Progenitor cell of endocrine pancreas (in vitro differentiated cells): ENCODE data around the gene ERBB4. TPM values are rescaled to one million over a fixed set of nuclear protein-coding genes. Genes with fewer than 3 reads are reported as not detected.

Source experiments
- DNase-seq: peaks from one replicate; pipeline ENCODE4 v3.0.0; 2021; ENCODE audit warnings: low spot score; ENCODE audit not compliant: unreplicated experiment
- H3K27ac Mint-ChIP-seq: 2 replicates; pipeline ENCODE4 v1.8.0; 2021; ENCODE audit warnings: mild to moderate bottlenecking, moderate library complexity, mixed read lengths
- H3K27me3 Mint-ChIP-seq: 2 replicates; pipeline ENCODE4 v1.8.0; 2021; ENCODE audit warnings: mixed read lengths
- H3K36me3 Mint-ChIP-seq: 2 replicates; pipeline ENCODE4 v1.8.0; 2022; ENCODE audit warnings: mixed read lengths; ENCODE audit not compliant: insufficient read depth
- H3K4me1 Mint-ChIP-seq: 2 replicates; pipeline ENCODE4 v1.8.0; 2021; ENCODE audit warnings: low read depth, mixed read lengths
- H3K4me3 Mint-ChIP-seq: 2 replicates; pipeline ENCODE4 v1.8.0; 2021; ENCODE audit warnings: low read depth, mild to moderate bottlenecking, moderate library complexity, mixed read lengths
- H3K9me3 Mint-ChIP-seq: 2 replicates; pipeline ENCODE4 v1.8.0; 2021; ENCODE audit warnings: low read depth, mixed read lengths
- CTCF ChIP-seq: fragments of 200-600 bp; sonication (generic); IDR thresholded peaks from one replicate; pipeline ENCODE4 v1.5.0; 2021; ENCODE audit warnings: antibody characterized with exemption, mild to moderate bottlenecking; ENCODE audit not compliant: unreplicated experiment
- total RNA-seq: library from RNA; stranded (reverse); gene quantifications from 2 replicates; pipeline ENCODE4 v1.2.1, GENCODE V29; 2021

Gene ERBB4
- total RNA-seq, 1 donor from 2014 or later, result 43.8 TPM

DNA sequence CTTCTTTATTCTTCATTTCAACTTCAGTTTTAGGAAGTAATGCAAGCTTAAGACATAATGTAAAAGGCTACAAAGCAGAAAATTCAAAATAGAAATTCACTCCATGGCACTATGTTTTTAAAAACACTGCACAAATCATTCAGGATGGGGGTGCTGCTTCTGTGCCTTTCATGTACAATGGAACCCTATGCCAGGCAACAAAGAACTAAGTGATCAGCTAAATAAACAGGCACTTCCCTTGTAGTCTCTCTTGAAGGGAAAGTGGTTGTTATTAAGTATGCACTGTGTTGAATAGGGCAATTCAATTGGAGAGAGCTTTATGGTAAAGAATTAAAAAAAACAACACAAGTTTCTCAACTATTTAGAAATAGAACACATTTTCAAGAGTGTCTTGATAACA lies 10.9 kb upstream of the ERBB4 start:
- Mint-ChIP-seq H3K4me3 (no peak overlapping the region), H3K4me1 (peaks cover 20% of the 10 kb centered on the region), H3K9me3 (peaks cover 4% of the 10 kb centered on the region), H3K36me3 (no peaks in the 10 kb centered on the region), H3K27ac (no peak overlapping the region), H3K27me3 (no peaks in the 10 kb centered on the region)
- no peak for TF ChIP-seq CTCF
- no peak for DNase-seq

- Mint-ChIP-seq H3K4me1 (peaks cover 20% of the 10 kb centered on the region), H3K27me3 (no peaks in the 10 kb centered on the region), H3K36me3 (no peaks in the 10 kb centered on the region), H3K9me3 (peaks cover 2% of the 10 kb centered on the region), H3K4me3 (no peak overlapping the region), H3K27ac (no peak overlapping the region)
- peak; percentile 60 for TF ChIP-seq CTCF
- DNase-seq, result no peak
Observed at GRCh38 chr2:212548455-212548819, 9.8 kb upstream of the ERBB4 start.

DNA sequence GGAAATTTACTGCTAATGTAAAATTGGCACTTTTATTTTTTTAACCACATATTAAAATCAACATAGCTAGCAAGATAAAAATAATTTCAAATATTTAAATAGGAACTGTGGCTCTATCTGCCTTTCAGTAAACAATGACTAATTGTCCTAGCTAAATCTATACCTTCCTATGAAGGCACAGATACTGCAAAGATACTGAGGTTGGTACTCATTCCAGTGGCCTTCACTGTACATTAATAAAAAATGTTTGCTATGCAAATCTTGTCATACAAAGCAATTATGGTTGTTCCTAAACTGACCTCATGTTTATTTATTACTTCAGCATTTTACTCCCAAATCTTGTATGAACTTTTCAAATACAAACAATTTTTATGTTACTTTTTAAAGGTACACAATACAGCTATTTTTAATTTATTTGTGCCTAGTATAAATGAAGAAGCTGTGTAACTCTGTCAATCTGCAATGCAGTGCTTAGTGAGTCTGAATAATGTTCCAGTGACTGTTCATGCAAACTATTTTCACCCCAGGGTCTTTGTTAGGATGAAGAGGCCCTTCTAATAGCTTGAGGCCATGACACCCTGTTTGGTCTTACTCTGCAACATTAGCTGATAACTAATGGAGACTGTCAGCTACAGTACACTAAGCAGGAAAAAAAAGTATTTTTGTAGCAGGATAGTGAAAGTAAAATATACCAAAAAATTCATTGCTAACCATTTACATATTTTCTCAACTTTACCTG lies 9.3 kb upstream of the ERBB4 start:
- Mint-ChIP-seq H3K27ac (no peak overlapping the region), H3K4me3 (no peak overlapping the region), H3K9me3 (no peaks in the 10 kb centered on the region), H3K36me3 (no peaks in the 10 kb centered on the region), H3K27me3 (no peaks in the 10 kb centered on the region), H3K4me1 (peaks cover 20% of the 10 kb centered on the region)
- DNase-seq, result no peak
- TF ChIP-seq CTCF, result no peak

DNA sequence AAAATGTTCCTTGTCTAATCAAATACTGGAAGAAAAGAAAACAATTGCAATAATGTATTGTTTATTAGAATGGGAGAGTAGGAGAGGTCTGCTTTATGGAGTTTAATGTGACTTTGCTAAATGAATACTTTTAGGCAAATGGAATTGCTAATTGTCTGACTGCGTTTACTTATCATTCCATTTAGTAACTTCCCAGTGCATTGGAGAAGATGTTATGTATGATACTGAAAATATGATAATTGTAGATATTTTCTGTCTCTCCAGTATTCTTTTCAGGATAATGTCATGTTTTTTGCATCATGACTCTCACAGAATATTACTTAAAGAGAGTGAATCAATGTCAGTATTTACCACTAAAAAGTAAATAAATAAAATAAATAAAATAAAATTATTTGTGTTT lies 8.1 kb upstream of the ERBB4 start:
- no peak for TF ChIP-seq CTCF
- Mint-ChIP-seq H3K4me3 (no peak overlapping the region), H3K4me1 (peaks cover 20% of the 10 kb centered on the region), H3K9me3 (no peaks in the 10 kb centered on the region), H3K27ac (no peak overlapping the region), H3K27me3 (no peaks in the 10 kb centered on the region), H3K36me3 (no peaks in the 10 kb centered on the region)
- DNase-seq, result no peak

DNA sequence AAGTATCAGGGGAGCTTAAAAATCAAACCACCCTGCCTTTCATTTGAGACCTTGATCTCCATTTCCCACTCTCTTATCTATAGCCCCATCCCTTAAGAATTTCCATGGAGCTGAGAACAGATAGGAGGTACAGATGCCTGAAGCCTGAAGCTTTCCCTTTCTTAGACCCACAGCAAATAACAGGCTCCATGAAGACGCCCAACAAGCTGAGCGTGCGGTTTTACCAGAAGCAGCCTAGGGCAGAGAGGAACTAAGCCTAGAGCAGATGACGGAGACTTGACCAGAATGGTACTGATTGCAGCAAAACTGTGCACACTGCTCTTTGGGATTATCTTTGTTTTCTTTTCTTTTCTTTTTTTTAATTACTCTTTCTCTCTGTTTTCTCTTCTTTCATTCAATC lies 1.7 kb upstream of the ERBB4 start:
- TF ChIP-seq CTCF, result no peak
- Mint-ChIP-seq H3K36me3 (no peaks in the 10 kb centered on the region), H3K27ac (no peak overlapping the region), H3K4me3 (peak overlapping the region; percentile 94), H3K4me1 (peaks cover 12% of the 10 kb centered on the region), H3K9me3 (no peaks in the 10 kb centered on the region), H3K27me3 (peaks cover 8% of the 10 kb centered on the region)
- DNase-seq, result no peak
